Measurements from ENCODE around the gene WDR91. TPM values are rescaled to one million over a fixed set of nuclear protein-coding genes. Genes with fewer than 3 reads are reported as not detected.
"Not testable (repeated sequence)": the region's sequence is repeated elsewhere in the genome, so short reads cannot be mapped to it uniquely, and the experiment has no call there.

WDR91 gene
- total and polyA plus RNA-seq, 5 experiments from 2014 or later = 3.3 to 39.0 (median 7.2) TPM

DNA sequence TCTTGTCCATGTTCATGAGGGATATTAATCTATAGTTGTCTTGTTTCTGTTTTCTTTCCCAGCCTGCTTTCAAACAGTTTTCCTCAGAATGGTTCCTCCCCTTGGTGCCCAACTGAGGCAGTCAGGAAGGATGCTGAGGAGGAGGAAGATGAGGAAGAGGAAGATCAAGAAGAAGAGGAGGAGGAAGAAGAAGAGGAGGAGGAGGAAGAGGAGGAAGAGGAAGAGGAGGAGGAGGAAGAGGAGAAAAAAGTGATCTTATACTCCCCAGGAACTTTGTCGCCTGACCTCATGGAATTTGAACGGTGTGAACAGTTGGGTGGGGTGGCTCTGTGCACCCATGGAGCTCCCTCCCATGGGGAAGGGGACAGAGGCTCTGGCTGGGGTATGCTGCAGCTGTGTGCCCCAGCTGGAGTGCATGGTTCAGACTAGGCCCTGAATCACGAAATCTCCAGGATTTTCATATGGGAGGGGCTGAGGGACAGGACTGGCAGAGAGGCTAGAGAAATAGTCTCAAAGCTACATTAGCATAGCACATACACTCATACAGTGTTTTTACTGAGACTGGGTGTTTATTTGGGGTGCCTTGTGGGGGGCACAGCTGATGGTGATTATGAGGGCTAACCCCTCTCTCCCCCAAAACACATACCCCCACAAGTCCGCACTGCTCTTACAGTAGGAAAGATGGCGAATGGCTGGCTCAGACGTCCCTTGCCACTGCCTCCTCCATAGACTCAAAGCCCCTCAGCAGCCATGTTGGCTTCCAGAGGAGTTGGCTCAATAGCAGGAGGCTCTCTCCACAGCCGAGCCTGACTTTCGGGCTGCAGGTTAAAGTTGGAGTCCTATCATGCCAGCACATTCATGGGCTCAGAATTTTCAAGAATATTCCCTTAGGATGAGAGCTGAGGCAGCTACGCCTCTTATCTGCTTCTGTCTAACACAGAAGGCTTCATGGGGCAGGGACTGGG lies 34.2 kb upstream of the WDR91 start:
- H3K4me3 Mint-ChIP-seq = no peak overlapping the region
- no peak for DNase-seq
- POLR2A ChIA-PET = no interaction called here
- H3K27me3 Mint-ChIP-seq = peaks cover 3 to 21% (median 6%) of the 10 kb centered on the region in 5 donors
- H3K27ac Mint-ChIP-seq = no peak overlapping the region
- H3K4me1 Mint-ChIP-seq = peaks cover 0 to 2% (median 0%) of the 10 kb centered on the region in 4 donors
- H3K36me3 Mint-ChIP-seq = no peaks in the 10 kb centered on the region
- no peak for ATAC-seq
- H3K9me3 Mint-ChIP-seq = no peaks in the 10 kb centered on the region

DNA sequence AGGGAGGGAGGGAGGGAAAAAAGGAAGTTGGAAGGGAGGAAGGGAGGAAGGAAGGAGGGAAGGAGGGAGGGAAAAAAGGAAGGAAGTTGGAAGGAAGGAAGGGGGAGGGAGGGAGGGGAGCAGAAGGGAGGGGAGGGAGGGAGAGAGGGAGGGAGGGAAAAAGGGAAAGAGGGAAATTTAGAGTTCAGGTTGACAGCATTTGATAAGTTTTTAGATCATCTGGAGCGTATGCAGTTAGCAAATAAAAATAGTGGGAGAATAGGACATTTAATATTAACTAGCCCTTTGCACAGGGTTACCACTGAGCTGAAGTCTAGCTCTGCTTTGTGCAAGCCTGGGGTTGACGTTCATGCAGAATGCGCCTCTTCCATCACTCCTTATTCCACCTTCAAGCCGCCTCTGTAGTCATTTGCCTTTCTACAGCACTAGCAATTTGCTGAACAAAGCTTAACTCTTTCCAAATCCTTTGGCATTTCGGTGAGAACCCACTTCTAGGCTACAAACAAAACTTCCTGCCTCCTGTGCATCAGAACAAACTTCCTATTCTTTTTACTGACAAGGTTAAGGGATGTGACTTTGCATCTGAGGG lies 30.9 kb upstream of the WDR91 start:
- Mint-ChIP-seq H3K36me3 (no peaks in the 10 kb centered on the region), H3K4me1 (peaks cover 0 to 10% (median under 1%) of the 10 kb centered on the region in 4 donors), H3K27me3 (peaks cover 3 to 21% (median 9%) of the 10 kb centered on the region in 5 donors), H3K4me3 (no peak overlapping the region), H3K27ac (no peak overlapping the region), H3K9me3 (no peaks in the 10 kb centered on the region)
- no peak for ATAC-seq
- POLR2A ChIA-PET = no interaction called here
- no peak for DNase-seq

DNA sequence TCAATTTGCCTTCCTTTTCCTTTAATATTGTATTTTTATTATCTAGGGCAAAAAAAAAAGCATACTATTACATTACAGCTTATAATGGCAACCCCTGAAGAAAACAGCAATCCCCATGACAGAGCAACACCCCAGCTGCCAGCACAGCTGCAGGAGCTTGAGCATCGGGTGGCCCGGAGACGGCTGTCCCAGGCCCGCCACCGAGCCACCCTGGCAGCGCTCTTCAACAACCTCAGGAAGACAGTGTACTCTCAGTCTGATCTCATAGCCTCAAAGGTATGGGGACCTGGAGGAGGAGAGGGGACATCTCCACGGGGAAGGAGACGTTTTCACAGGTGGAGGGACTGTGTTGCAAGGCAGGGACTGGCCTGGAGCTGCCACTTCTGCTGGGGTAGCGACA lies 29.1 kb upstream of the WDR91 start:
- Mint-ChIP-seq H3K9me3 (no peaks in the 10 kb centered on the region), H3K27ac (peak overlapping the region in 1 of 10 donors; percentile 42), H3K4me1 (peaks cover 0 to 21% (median 6%) of the 10 kb centered on the region in 4 donors), H3K27me3 (peaks cover 3 to 20% (median 9%) of the 10 kb centered on the region in 5 donors), H3K4me3 (no peak overlapping the region), H3K36me3 (no peaks in the 10 kb centered on the region)
- POLR2A ChIA-PET = no interaction called here
- ATAC-seq (no peak), DNase-seq (no peak)

DNA sequence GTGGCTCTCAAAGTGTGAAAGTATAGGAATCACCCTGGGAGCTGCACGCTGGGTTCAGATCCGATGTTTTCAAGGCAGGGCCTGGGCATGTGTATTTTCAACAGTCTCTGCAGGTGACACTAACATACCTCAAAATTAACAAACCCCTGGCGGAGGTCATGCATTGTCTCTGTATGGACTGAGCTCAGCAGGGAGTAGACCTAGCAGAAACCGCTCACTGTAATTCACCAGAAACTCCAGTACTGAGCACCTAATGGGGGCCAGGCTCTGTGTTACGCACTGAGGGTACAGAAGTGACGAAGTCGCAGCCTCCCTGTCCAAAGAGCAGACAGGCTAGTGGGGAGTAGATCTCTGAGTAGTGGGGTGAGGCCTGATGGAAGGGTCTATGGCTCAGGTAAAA lies 27.9 kb upstream of the WDR91 start:
- ATAC-seq (no peak), DNase-seq (no peak)
- no peak overlapping the region for H3K27ac Mint-ChIP-seq
- no peaks in the 10 kb centered on the region for H3K9me3 Mint-ChIP-seq
- H3K27me3 Mint-ChIP-seq = peaks cover 0 to 12% (median 6%) of the 10 kb centered on the region in 5 donors
- peaks cover 0 to 21% (median 6%) of the 10 kb centered on the region in 4 donors for H3K4me1 Mint-ChIP-seq
- no peak overlapping the region for H3K4me3 Mint-ChIP-seq
- no peaks in the 10 kb centered on the region for H3K36me3 Mint-ChIP-seq
- POLR2A ChIA-PET = no interaction called here

DNA sequence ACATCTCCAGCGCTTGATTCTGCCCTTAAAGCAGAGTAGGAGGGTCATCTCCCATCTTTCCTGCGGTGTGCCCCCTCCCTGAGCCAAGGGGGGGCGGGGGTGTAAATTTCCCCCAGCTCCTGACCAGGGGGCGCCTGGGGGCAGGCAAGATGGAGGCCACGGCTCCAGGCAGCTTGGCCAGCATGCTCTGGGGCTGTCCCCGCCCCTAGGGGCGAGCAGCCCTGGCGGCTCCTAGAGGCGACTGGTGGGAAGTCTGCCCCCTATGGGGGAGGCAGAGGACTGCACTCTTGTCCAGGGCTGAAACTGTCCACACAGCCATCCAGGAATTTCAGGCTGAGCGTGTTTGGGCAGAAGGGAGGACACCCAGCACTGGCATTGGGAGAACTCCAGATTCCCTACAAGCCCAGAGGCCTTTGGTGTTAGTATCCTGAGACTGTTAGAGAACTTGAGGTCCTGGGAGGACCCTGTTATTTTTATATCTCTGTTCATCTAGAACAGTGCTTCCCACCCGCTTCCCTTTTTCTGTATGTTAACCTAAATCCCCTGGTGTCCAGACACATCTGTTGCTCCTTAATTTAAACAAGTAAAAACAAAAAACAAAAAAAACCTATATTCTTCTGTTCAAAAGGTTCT lies 26.9 kb upstream of the WDR91 start:
- Mint-ChIP-seq H3K4me1 (peaks cover 0 to 21% (median 6%) of the 10 kb centered on the region in 4 donors), H3K27me3 (peaks cover 0 to 12% (median 6%) of the 10 kb centered on the region in 5 donors), H3K36me3 (no peaks in the 10 kb centered on the region), H3K4me3 (no peak overlapping the region), H3K9me3 (no peaks in the 10 kb centered on the region), H3K27ac (no peak overlapping the region)
- POLR2A ChIA-PET = no interaction called here
- no peak for DNase-seq
- ATAC-seq = no peak

DNA sequence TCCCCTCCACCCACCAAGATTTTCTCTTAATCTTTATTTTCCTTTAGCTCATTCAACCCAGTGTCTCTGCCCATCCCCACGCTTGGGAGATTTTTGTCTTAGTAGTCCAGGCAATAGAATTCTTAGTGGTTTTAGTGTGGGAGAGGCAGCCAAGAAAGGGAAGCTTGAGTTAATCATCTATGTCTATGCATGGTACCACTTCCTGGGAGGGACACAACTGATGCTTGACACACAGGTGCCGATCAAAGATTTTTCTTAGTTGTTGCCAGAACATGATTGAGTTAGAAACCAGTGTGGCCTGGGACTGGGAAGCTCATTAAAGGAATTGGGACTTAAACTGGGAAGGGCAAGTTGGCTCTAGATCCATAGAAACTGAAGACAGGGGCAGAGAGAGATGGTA lies 25.4 kb upstream of the WDR91 start:
- DNase-seq (no peak), ATAC-seq (no peak)
- Mint-ChIP-seq H3K9me3 (no peaks in the 10 kb centered on the region), H3K27me3 (peaks cover 0 to 6% (median 4%) of the 10 kb centered on the region in 5 donors), H3K4me1 (peaks cover 0 to 21% (median 5%) of the 10 kb centered on the region in 4 donors), H3K4me3 (no peak overlapping the region), H3K36me3 (no peaks in the 10 kb centered on the region), H3K27ac (peak overlapping the region in 1 of 10 donors; percentile 16)
- POLR2A ChIA-PET = interaction anchor here (1.0 kb wide), 1 partner anchor 17 kb away, joined by 3 read pairs; no protein-coding TSS in a partner anchor

- Mint-ChIP-seq H3K36me3 (no peaks in the 10 kb centered on the region), H3K4me3 (no peak overlapping the region)
- POLR2A ChIA-PET = interaction anchor here (1.0 kb wide), 1 partner anchor 18 kb away, joined by 3 read pairs; no protein-coding TSS in a partner anchor
Measured at GRCh38 chr7:135235841-135236240, 24.5 kb upstream of the WDR91 start.

GRCh38 chr7:135234727-135235126 lies 23.4 kb upstream of the WDR91 start:
- Mint-ChIP-seq H3K36me3 (no peaks in the 10 kb centered on the region), H3K27ac (no peak overlapping the region), H3K4me3 (no peak overlapping the region), H3K4me1 (peaks cover 0 to 21% (median 5%) of the 10 kb centered on the region in 4 donors), H3K9me3 (no peaks in the 10 kb centered on the region), H3K27me3 (peaks cover 0 to 6% (median 0%) of the 10 kb centered on the region in 5 donors)
- POLR2A ChIA-PET = no interaction called here
- no peak for DNase-seq
- no peak for ATAC-seq

More at GRCh38 chr7:135235841-135236240, 24.5 kb upstream of the WDR91 start:
- Mint-ChIP-seq H3K9me3 (no peaks in the 10 kb centered on the region), H3K27ac (no peak overlapping the region), H3K4me1 (peaks cover 0 to 21% (median 5%) of the 10 kb centered on the region in 4 donors), H3K27me3 (peaks cover 0 to 6% (median 0%) of the 10 kb centered on the region in 5 donors)
- ATAC-seq (no peak), DNase-seq (no peak)

- POLR2A ChIA-PET, H3K36me3 Mint-ChIP-seq, H3K9me3 Mint-ChIP-seq, DNase-seq, H3K27ac Mint-ChIP-seq, ATAC-seq, H3K4me3 Mint-ChIP-seq, H3K27me3 Mint-ChIP-seq: not testable (repeated sequence)
- peaks cover 0 to 16% (median 5%) of the 10 kb centered on the region in 4 donors for H3K4me1 Mint-ChIP-seq
Measured at GRCh38 chr7:135234095-135234494, 22.8 kb upstream of the WDR91 start.

DNA sequence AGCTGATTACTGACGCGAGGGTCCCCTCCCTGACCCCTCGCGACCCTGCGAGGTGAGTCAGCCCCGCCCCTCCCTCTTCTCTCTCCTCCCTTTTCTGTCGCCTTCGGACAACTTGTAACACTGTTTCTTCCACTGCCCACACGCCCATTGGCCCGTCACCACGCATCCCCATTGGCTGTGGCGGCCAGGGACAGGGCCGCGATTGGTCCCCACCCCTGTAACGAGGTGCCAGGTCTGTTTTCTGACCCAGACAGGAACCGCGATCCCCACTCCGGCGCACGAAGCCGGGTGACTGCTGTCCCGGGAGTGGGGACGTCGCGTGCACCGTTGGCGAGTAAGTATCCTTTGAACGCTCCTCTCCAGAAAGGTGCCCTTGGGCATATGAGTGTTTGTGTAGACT lies 22.2 kb upstream of the WDR91 start, which contains the start of gene STRA8:
TSS of gene STRA8 (plus strand) at position 269 of the 400 bp plus-strand sequence. CDS start 6,687 bp downstream, outside the sequence.
- no peak for ATAC-seq
- peaks cover 0 to 3% (median 0%) of the 10 kb centered on the region in 5 donors for H3K27me3 Mint-ChIP-seq
- H3K36me3 Mint-ChIP-seq = no peaks in the 10 kb centered on the region
- no peak for DNase-seq
- peaks cover 0 to under 1% (median 0%) of the 10 kb centered on the region in 9 donors for H3K9me3 Mint-ChIP-seq
- H3K27ac Mint-ChIP-seq = no peak within 1 kb of the TSS
- no peak within 1 kb of the TSS for H3K4me3 Mint-ChIP-seq
- H3K4me1 Mint-ChIP-seq = peaks cover 0 to 14% (median 5%) of the 10 kb centered on the region in 4 donors
- POLR2A ChIA-PET = no interaction called here

- H3K36me3 Mint-ChIP-seq = no peaks in the 10 kb centered on the region
- POLR2A ChIA-PET = no interaction called here
- no peak overlapping the region for H3K27ac Mint-ChIP-seq
- peaks cover 0 to 3% (median 0%) of the 10 kb centered on the region in 5 donors for H3K27me3 Mint-ChIP-seq
- peaks cover 0 to 13% (median 5%) of the 10 kb centered on the region in 4 donors for H3K4me1 Mint-ChIP-seq
- H3K9me3 Mint-ChIP-seq = peaks cover 0 to 2% (median 0%) of the 10 kb centered on the region in 9 donors
- DNase-seq = no peak
- no peak overlapping the region for H3K4me3 Mint-ChIP-seq
- no peak for ATAC-seq
Measured at GRCh38 chr7:135232720-135233119, 21.4 kb upstream of the WDR91 start.

GRCh38 chr7:135232087-135232486 lies 20.8 kb upstream of the WDR91 start:
- Mint-ChIP-seq H3K36me3 (no peaks in the 10 kb centered on the region), H3K4me1 (peaks cover 0 to 10% (median 5%) of the 10 kb centered on the region in 4 donors)

More at GRCh38 chr7:135232087-135232486, 20.8 kb upstream of the WDR91 start:
- POLR2A ChIA-PET = no interaction called here
- H3K9me3 Mint-ChIP-seq = peaks cover 0 to 2% (median 0%) of the 10 kb centered on the region in 9 donors
- no peak for DNase-seq
- no peak overlapping the region for H3K27ac Mint-ChIP-seq
- peaks cover 0 to 3% (median 0%) of the 10 kb centered on the region in 5 donors for H3K27me3 Mint-ChIP-seq
- no peak for ATAC-seq
- H3K4me3 Mint-ChIP-seq = no peak overlapping the region
